Measurements from ENCODE around the gene MPPE1. TPM values are rescaled to one million over a fixed set of nuclear protein-coding genes. Genes with fewer than 3 reads are reported as not detected.

The MPPE1 gene
- total and polyA plus RNA-seq, 9 of the 15 experiments (the other 6 are each of a cell fraction or from before 2014, with no cell fraction given) = 10.7 to 19.5 (median 13.3) TPM

- TF ChIP-seq MAZ (CRISPR knock-in tag; conservative IDR thresholded peaks at IDR 0.05 in 1 of 2, IDR thresholded peaks at IDR 0.05 in 1 of 2) = 0 out of 4 replicates have a peak, but pooled peaks of 1 of the 2 experiments have one; percentile 15
- TF ChIP-seq MCM5 (IDR thresholded peaks at IDR 0.05; ENCODE audit: low read depth) = no peak
- peak; percentile 15; the same call in 1 of the 2 replicates for TF ChIP-seq CBFA2T3 (IDR thresholded peaks at IDR 0.05)
- TF ChIP-seq ARID1B (IDR thresholded peaks at IDR 0.05) = peak; percentile 63
- peak; percentile 78; the same call in 1 of the 2 replicates for TF ChIP-seq EHMT2 (IDR thresholded peaks at IDR 0.05)
- TF ChIP-seq PTTG1 (tag; IDR thresholded peaks at IDR 0.05; ENCODE audit: low read depth) = no peak
- TF ChIP-seq ZNF124 (CRISPR knock-in tag; IDR thresholded peaks at IDR 0.05) = no peak
- no peak for TF ChIP-seq SETDB1 (IDR thresholded peaks at IDR 0.05; ENCODE audit: low read length)
- TF ChIP-seq ZC3H8 (IDR thresholded peaks at IDR 0.05) = no peak
- no peak for TF ChIP-seq HDAC3 (IDR thresholded peaks at IDR 0.05; ENCODE audit: borderline replicate concordance, partially characterized antibody)
- TF ChIP-seq ZNF354B (CRISPR knock-in tag; IDR thresholded peaks at IDR 0.05) = no peak
- TF ChIP-seq NUFIP1 (IDR thresholded peaks at IDR 0.05; ENCODE audit: partially characterized antibody) = no peak
- no peak for TF ChIP-seq IRF9 (tag; IDR thresholded peaks at IDR 0.05)
- no peak for TF ChIP-seq NR2C1 (IDR thresholded peaks at IDR 0.05)
- TF ChIP-seq NR2C1 (tag; IDR thresholded peaks at IDR 0.05) = 0 out of 2 replicates have a peak, but pooled peaks have one; percentile 10
- TF ChIP-seq NRF1 (conservative IDR thresholded peaks at IDR 0.05 in 1 of 2, IDR thresholded peaks at IDR 0.05 in 1 of 2) = no peak
- no peak for TF ChIP-seq STAT6 (CRISPR knock-in tag; IDR thresholded peaks at IDR 0.05)
- no peak for TF ChIP-seq TFE3 (CRISPR knock-in tag; IDR thresholded peaks at IDR 0.05)
- TF ChIP-seq ZNF449 (CRISPR knock-in tag; IDR thresholded peaks at IDR 0.05) = no peak
- no peak for TF ChIP-seq XRCC3 (IDR thresholded peaks at IDR 0.05)
- TF ChIP-seq ZNF696 (CRISPR knock-in tag; conservative IDR thresholded peaks at IDR 0.05) = no peak
- TF ChIP-seq JUND (IDR thresholded peaks at IDR 0.05; ENCODE audit: borderline replicate concordance, low read depth, low read length) = peak; percentile 94
- peak; percentile 81; the same call in 2 of the 3 replicates for TF ChIP-seq JUND (tag; IDR thresholded peaks at IDR 0.05; ENCODE audit: borderline replicate concordance, low read depth, low read length)
- TF ChIP-seq TCF15 (CRISPR knock-in tag; IDR thresholded peaks at IDR 0.05) = no peak
Measured at GRCh38 chr18:11859903-11860407, 48.2 kb downstream of the MPPE1 start (continued).
